ENCODE data around the gene ADH4. TPM values are rescaled to one million over a fixed set of nuclear protein-coding genes. Genes with fewer than 3 reads are reported as not detected.

ADH4 gene
- total and polyA plus RNA-seq, 10 donors = 0.11 to 0.61 (median 0.34) TPM; not detected in 3

DNA sequence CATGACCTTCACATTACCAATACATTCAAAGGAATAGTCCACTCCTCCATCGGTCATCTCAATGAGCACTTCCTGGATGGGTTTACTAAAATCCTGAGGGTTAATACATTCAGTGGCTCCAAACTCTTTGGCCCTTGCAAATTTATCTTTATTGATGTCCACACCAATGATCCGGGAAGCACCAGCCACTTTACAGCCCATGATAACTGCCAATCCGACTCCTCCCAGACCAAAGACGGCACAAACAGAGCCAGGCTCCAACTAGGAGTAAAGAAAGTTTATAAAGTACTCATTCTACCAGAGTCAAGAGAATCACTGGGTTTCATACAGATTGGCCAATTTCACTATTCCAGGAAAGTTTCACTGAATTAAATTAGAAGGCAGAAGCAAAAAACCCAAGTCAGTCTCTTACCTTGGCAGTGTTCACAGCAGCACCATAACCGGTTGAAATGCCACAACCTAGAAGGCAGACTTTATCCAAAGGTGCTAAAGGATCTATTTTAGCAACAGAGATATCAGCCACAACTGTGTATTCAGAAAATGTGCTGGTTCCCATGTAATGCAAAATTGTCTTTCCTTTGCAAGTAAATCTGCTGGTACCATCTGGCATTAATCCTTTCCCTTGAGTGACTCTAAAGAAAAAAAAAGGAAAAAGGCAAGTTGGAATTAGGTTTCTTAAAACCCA is 67.7 kb downstream of the ADH4 start:
- Histone ChIP-seq H3K4me3 (no peak overlapping the region), H3K36me3 (peaks cover 0 to 100% (median 94%) of the 10 kb centered on the region in 6 donors), H3K27me3 (replicated peaks in 1 of 7) (no peaks in the 10 kb centered on the region), H3K27ac (no peak overlapping the region), H3K4me1 (no peaks in the 10 kb centered on the region), H3K9me3 (no peaks in the 10 kb centered on the region)
- TF ChIP-seq, protein P1, sequence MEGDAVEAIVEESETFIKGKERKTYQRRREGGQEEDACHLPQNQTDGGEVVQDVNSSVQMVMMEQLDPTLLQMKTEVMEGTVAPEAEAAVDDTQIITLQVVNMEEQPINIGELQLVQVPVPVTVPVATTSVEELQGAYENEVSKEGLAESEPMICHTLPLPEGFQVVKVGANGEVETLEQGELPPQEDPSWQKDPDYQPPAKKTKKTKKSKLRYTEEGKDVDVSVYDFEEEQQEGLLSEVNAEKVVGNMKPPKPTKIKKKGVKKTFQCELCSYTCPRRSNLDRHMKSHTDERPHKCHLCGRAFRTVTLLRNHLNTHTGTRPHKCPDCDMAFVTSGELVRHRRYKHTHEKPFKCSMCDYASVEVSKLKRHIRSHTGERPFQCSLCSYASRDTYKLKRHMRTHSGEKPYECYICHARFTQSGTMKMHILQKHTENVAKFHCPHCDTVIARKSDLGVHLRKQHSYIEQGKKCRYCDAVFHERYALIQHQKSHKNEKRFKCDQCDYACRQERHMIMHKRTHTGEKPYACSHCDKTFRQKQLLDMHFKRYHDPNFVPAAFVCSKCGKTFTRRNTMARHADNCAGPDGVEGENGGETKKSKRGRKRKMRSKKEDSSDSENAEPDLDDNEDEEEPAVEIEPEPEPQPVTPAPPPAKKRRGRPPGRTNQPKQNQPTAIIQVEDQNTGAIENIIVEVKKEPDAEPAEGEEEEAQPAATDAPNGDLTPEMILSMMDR (IDR thresholded peaks at IDR 0.05 in 8 of 11, conservative IDR thresholded peaks at IDR 0.05 in 3 of 11) = no peak
- TF ChIP-seq POLR2AphosphoS5 (IDR thresholded peaks at IDR 0.05) (no peak), POLR2A (IDR thresholded peaks at IDR 0.05) (no peak)
- no peak for DNase-seq
- intact Hi-C loops (cut with DNase I; ENCODE audit: low total_unique reads) = no loop called here
- 92 to 97% (median 94%) methylated on average over 5 of the region's 5 CpGs for WGBS, 5 donors

GRCh38 chr4:99074816-99075215 is 69.3 kb downstream of the ADH4 start:
- DNase-seq = no peak
- intact Hi-C loops (cut with DNase I; ENCODE audit: low total_unique reads) = no loop called here
- Histone ChIP-seq H3K27me3 (replicated peaks in 1 of 7) (no peaks in the 10 kb centered on the region), H3K4me1 (no peaks in the 10 kb centered on the region), H3K4me3 (no peak overlapping the region), H3K27ac (no peak overlapping the region), H3K36me3 (peaks cover 0 to 100% (median 86%) of the 10 kb centered on the region in 6 donors), H3K9me3 (no peaks in the 10 kb centered on the region)
- TF ChIP-seq POLR2AphosphoS5 (IDR thresholded peaks at IDR 0.05) (no peak), POLR2A (IDR thresholded peaks at IDR 0.05) (no peak)
- TF ChIP-seq, protein P1 (IDR thresholded peaks at IDR 0.05 in 8 of 11, conservative IDR thresholded peaks at IDR 0.05 in 3 of 11) = no peak
- 79 to 93% (median 85%) methylated on average over 7 of the region's 7 CpGs for WGBS, 5 donors

Other genes with a start within 250 kb of the ADH4 start
- gene EIF4E, start 215.2 kb downstream of the ADH4 start, total RNA-seq = 10 to 100 TPM; 59.5 to 86.5 (median 69.4) TPM
- 10 to 100 TPM; 14.4 to 40.1 (median 22.3) TPM for gene EIF4E, start 215.2 kb downstream of the ADH4 start, polyA plus RNA-seq
- gene METAP1, start 148.6 kb downstream of the ADH4 start, total RNA-seq = 10 to 100 TPM; 27.9 to 34.7 (median 31.7) TPM
- gene METAP1, start 148.6 kb downstream of the ADH4 start, polyA plus RNA-seq = 10 to 100 TPM; 22.0 to 22.6 (median 22.4) TPM
- 10 to 100 TPM; 60.3 to 93.1 (median 69.9) TPM for gene ADH5, start 55.5 kb downstream of the ADH4 start, total RNA-seq
- gene ADH5, start 55.5 kb downstream of the ADH4 start, polyA plus RNA-seq = 10 to 100 TPM; 54.2 to 84.0 (median 81.3) TPM
- not detected for gene ADH6, start 74.9 kb upstream of the ADH4 start, total RNA-seq
- gene ADH6, start 74.9 kb upstream of the ADH4 start, polyA plus RNA-seq = under 1 TPM in 2 of 3 donors, not detected in 1; 0.02 to 0.03 TPM
- 1 to 10 TPM in 1 of 7 donors, under 1 TPM in 1, not detected in 5; 0.25 to 1.2 TPM for gene ADH1A, start 146.7 kb upstream of the ADH4 start, total RNA-seq
- not detected for gene ADH1A, start 146.7 kb upstream of the ADH4 start, polyA plus RNA-seq
- gene ADH1B, start 177.1 kb upstream of the ADH4 start, total RNA-seq = 100 to 1,000 TPM in 3 of 7 donors, 10 to 100 TPM in 4; 41.4 to 330 (median 97.3) TPM
- gene ADH1B, start 177.1 kb upstream of the ADH4 start, polyA plus RNA-seq = 10 to 100 TPM; 39.3 to 65.1 (median 57.5) TPM
- 1 to 10 TPM in 2 of 7 donors, under 1 TPM in 1, not detected in 4; 0.60 to 2.3 (median 1.2) TPM for gene ADH1C, start 208.4 kb upstream of the ADH4 start, total RNA-seq
- gene ADH1C, start 208.4 kb upstream of the ADH4 start, polyA plus RNA-seq = 1 to 10 TPM in 1 of 3 donors, under 1 TPM in 2; 0.63 to 1.0 (median 0.99) TPM

Measured in spleen (tissue), 11 donors.